Psoas muscle (tissue), 8 donors: ENCODE measurements around the gene CLIP3. TPM values are rescaled to one million over a fixed set of nuclear protein-coding genes. Genes with fewer than 3 reads are reported as not detected.

Source experiments
- ATAC-seq, 4 donors: fragments of 200-7000 bp; cut with Tn5 transposase; one replicate each; pipeline ENCODE4 v1.9.1; 2020; ENCODE audit warnings: moderate library complexity in 3 of 4, mild to moderate bottlenecking in 2 of 4
- DNase-seq, 2 donors: peaks; one replicate each; pipeline ENCODE4 v3.0.0-alpha.2; 2020
- H3K27ac ChIP-seq: fragments of 200-600 bp; one replicate; pipeline ENCODE4 v1.8.0; 2022
- H3K27me3 ChIP-seq, 3 donors: fragments of 200-600 bp in 1 of 3; one replicate each; pipeline versions ENCODE4 v1.6.1 to v1.8.0; 2013 to 2022; ENCODE audit warnings: low read length in 2 of 3, mild to moderate bottlenecking in 2 of 3, moderate library complexity in 1 of 3; ENCODE audit not compliant: insufficient read depth in 3 of 3
- H3K36me3 ChIP-seq, 2 donors: fragments of 200-600 bp in 1 of 2; one replicate each; pipeline versions ENCODE4 v1.6.1 to v1.8.0; 2013 to 2022; ENCODE audit warnings: low read depth in 1 of 2, mild to moderate bottlenecking in 1 of 2, moderate library complexity in 1 of 2; ENCODE audit not compliant: insufficient read depth in 1 of 2
- H3K4me1 ChIP-seq: fragments of 200-600 bp; one replicate; pipeline ENCODE4 v1.8.0; 2022
- H3K4me3 ChIP-seq: fragments of 200-600 bp; one replicate; pipeline ENCODE4 v1.8.0; 2022; ENCODE audit warnings: mild to moderate bottlenecking
- H3K9me3 ChIP-seq: fragments of 200-600 bp; one replicate; pipeline ENCODE4 v1.8.0; 2022
- CTCF ChIP-seq: fragments of 200-600 bp; IDR thresholded peaks from one replicate; pipeline ENCODE4 v1.8.0; 2022; ENCODE audit warnings: antibody characterized with exemption
- WGBS, 3 donors: extraction: QIAGEN DNeasy Blood & Tissue Kit; methylation state at CpG; one replicate each; pipeline versions ENCODE4 v1.1.6 to v1.1.7; 2013; 5-methylcytosine and 5-hydroxymethylcytosine counted together
- intact Hi-C, 2 donors: fragments of 100-400 bp; cut with DNase I; formaldehyde crosslinking; loops; one replicate each; pipeline versions ENCODE4 v1.11.0 to v1.14.2; 2022
- polyA plus RNA-seq, 3 donors: library from polyadenylated mRNA; stranded (reverse); fragments of 200-250 nt; gene quantifications; one replicate each; pipeline ENCODE4 v1.2.3, GENCODE V29; 2013
- total RNA-seq, 4 donors: library from RNA; stranded (reverse); fragmentation: NEBNext Ultra II Directional in 2 of 4; extraction: Animal tissue kit (Norgen Biotek cat#: 25700) in 2 of 4; gene quantifications; one replicate each; pipeline versions ENCODE4 v1.2.1 to v1.2.4, GENCODE V29; 2021 to 2023
- donor health status: healthy with polysubstance abuse.
- donor health status: DM: no; HTN: no; CAD: no; lungs with moderate emphysema.
- donor health status: Bipolar disorder and iron deficiency.
- donor health status: healthy.
- donor health status: DM: yes; HTN: yes; CAD: no.
- donor health status: DM: no; HTN: no; CAD: no.
- donor health status: DM: no; HTN: no; CAD: no.
- donor health status: DM: yes; HTN: yes; CAD: no.

CLIP3 gene
- total and polyA plus RNA-seq, 7 donors = 0.51 to 3.9 (median 1.2) TPM

GRCh38 chr19:36040495-36040894 is 7.8 kb upstream of the CLIP3 start:
- H3K4me1 ChIP-seq = no peaks in the 10 kb centered on the region
- H3K4me3 ChIP-seq = no peak overlapping the region
- intact Hi-C loops = no loop called here
- WGBS, 3 donors = 84 to 90% (median 87%) methylated on average over 6 of the region's 6 CpGs
- ATAC-seq = no peak
- no peak for DNase-seq
- no peaks in the 10 kb centered on the region for H3K9me3 ChIP-seq
- peaks cover 0 to 3% of the 10 kb centered on the region in 2 donors for H3K36me3 ChIP-seq
- no peak for TF ChIP-seq CTCF
- H3K27me3 ChIP-seq = no peaks in the 10 kb centered on the region
- H3K27ac ChIP-seq = no peak overlapping the region

GRCh38 chr19:36031308-36031707 is 1.4 kb downstream of the CLIP3 start:
- Histone ChIP-seq H3K9me3 (no peaks in the 10 kb centered on the region), H3K4me1 (peaks cover 4% of the 10 kb centered on the region), H3K36me3 (peaks cover 0 to 8% of the 10 kb centered on the region in 2 donors), H3K27me3 (peaks cover 0 to 12% (median 0%) of the 10 kb centered on the region in 3 donors), H3K27ac (no peak overlapping the region), H3K4me3 (no peak overlapping the region)
- ATAC-seq = no peak
- no peak for TF ChIP-seq CTCF
- intact Hi-C loops = no loop called here
- peak in 1 of 2 donors; percentile 8 for DNase-seq
- WGBS, 3 donors = 89 to 93% (median 93%) methylated on average over 6 of the region's 6 CpGs

GRCh38 chr19:36030264-36031148 is 2.2 kb downstream of the CLIP3 start:
- DNase-seq (peak in 1 of 2 donors; percentile 1), ATAC-seq (no peak)
- H3K9me3 ChIP-seq = no peaks in the 10 kb centered on the region
- H3K4me3 ChIP-seq = no peak overlapping the region
- peaks cover 0 to 7% of the 10 kb centered on the region in 2 donors for H3K36me3 ChIP-seq
- peaks cover 0 to 12% (median 0%) of the 10 kb centered on the region in 3 donors for H3K27me3 ChIP-seq
- no peak overlapping the region for H3K27ac ChIP-seq
- intact Hi-C loops = no loop called here
- 63 to 66% (median 65%) methylated on average over 8 of the region's 8 CpGs for WGBS, 3 donors
- TF ChIP-seq CTCF = no peak
- peaks cover 4% of the 10 kb centered on the region for H3K4me1 ChIP-seq

- no peak overlapping the region for H3K4me3 ChIP-seq
- H3K27ac ChIP-seq = no peak overlapping the region
- WGBS, 3 donors = 67 to 79% (median 74%) methylated on average over 9 to 10 of the region's 10 CpGs
- intact Hi-C loops = no loop called here
- H3K36me3 ChIP-seq = no peaks in the 10 kb centered on the region
- no peak for ATAC-seq
- peaks cover 4% of the 10 kb centered on the region for H3K4me1 ChIP-seq
- no peak for TF ChIP-seq CTCF
- no peaks in the 10 kb centered on the region for H3K9me3 ChIP-seq
- no peak for DNase-seq
- H3K27me3 ChIP-seq = peaks cover 0 to 11% (median 0%) of the 10 kb centered on the region in 3 donors
These were observed 4.2 kb downstream of the CLIP3 start for GRCh38 chr19:36028313-36029041.
